NCI-H1105 (cell line): ENCODE results near the gene MORF4L1.
"Not testable (repeated sequence)": the region's sequence is repeated elsewhere in the genome, so short reads cannot be mapped to it uniquely, and the experiment has no call there.

Source experiments
- DNase-seq: peaks from one replicate; lab custom pipeline; 2025; lab: John Stamatoyannopoulos, UW

The MORF4L1 gene

GRCh38 chr15:78872155-78872971 is at the start of gene MORF4L1:
MORF4L1 (plus strand) TSS chr15:78872890; CDS start chr15:78873018, 128 bp downstream.
- DNase-seq, result peak; percentile 81

GRCh38 chr15:78828920-78829319 is 43.8 kb upstream of the MORF4L1 start:
- DNase-seq, result no peak

- DNase-seq, result no peak
Observed at GRCh38 chr15:78830514-78831228, 42.0 kb upstream of the MORF4L1 start.

DNA sequence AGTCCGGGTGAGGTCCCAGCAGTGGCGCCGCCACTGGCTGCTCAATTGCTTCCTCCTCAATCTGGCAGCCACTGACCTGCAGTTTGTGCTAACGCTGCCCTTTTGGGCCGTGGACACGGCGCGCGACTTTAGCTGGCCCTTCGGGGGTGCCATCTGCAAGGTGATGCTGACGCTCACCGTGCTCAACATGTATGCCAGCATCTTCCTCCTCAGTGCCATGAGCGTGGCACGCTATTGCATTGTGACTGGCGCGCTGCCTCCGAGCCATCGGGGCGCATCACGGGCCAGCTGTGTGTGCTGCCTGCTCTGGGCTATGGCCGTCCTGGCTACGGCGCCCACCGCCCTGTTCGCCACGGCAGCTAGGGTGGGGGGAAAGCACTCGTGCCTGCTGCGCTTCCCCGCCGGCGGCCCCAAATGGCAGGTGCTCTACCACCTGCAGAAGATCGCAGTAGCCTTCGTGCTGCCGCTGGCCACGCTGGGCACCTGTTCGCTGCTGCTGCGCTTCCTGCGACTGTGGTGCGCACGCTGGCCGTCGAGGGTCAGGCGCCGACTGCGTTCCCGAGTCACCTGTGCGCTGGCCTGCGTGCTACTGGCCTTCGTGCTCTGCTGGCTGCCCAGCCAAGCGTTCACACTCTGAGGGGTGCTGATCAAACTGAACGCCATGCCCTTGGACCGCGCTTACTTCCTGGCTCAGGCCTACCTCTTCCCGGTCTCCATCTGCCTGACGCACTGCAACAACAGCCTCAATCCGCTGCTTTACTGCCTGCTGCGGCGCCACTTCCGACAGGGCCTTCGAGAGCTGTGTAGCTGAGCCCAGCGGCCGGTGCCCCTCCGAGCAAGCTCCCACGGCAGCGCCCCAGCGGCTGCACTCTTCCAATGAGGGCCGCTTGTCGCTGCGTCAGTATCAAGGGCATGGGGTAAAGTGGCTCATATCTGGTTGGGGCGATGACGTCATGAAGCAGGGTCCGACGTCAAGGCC is 41.2 kb upstream of the MORF4L1 start:
- no peak for DNase-seq

GRCh38 chr15:78836333-78836732 is 36.4 kb upstream of the MORF4L1 start:
- DNase-seq, result no peak

- DNase-seq, result no peak
Observed at GRCh38 chr15:78837131-78837530, 35.6 kb upstream of the MORF4L1 start.

GRCh38 chr15:78837543-78837942 is 35.1 kb upstream of the MORF4L1 start:
- no peak for DNase-seq

DNA sequence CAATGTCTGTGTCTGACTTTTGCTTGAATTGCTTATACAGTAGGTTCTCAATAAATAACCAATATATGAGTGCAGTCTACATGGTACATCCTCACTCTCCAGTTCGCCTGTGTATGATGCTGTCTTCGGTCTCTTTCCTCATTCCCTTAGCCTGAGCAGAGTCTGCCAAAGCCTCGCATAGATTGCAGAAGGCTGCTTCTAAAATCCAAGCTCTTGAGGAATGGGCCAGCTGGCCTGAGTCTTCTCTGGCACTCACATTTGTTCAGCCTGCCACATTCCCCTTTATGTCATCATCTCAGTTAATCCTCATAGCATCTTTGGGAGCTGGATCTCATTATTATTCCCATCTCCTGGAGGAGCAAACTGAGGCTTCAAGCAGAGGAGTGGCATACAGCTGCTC is 34.2 kb upstream of the MORF4L1 start:
- no peak for DNase-seq

DNA sequence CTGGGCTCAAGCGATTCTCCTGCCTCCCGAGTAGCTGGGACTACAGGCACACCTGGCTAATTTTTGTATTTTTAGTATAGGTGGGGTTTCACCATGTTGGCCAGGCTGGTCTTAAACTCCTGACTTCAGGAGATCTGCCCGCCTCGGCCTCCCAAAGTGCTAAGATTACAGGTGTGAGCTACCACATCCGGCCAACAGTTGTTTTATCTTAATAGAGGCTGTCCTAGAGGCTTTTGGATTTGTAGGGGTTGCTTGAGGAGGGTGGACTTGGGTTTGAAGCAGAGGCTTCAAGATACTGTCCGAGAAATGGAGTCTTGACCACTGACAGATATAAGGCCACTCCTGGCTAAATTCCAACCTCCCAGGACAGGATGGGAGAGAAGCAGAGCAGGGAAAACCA is 33.5 kb upstream of the MORF4L1 start:
- not testable (repeated sequence) for DNase-seq

DNA sequence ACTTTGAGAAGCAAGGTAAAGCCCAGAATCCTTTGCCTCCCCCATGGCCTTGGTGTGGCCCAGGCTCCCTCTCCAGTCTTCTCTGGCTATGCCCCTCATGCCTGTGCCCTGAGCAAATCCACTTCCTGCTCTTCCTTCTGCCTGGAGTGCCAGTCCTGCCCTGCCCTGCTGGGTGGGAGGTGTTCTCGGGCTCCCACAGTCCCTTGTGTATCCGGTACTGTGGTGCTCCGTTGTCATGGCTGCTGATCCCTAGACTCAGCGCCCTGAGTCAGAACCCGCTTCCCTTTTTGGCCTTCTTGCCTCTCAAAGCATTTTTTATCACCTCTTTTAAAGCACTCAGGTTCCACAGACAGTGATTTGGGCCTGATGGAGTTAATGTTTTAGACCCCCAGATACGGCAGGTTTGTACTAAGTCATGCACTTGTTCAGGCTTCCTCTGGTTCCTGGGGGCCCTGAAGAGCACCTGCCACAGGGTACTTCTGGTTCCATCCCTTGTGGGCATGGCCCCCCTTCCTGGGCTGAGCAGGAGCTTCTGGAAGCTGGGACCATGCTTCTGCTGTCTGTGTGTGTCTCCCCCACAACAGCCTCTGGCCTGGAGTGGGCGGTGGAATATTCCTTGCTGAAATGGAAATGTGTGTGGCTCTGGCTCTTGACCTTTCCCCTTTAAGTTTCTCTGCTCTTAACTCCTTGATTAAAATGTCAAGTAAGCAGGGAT is 31.9 kb upstream of the MORF4L1 start:
- no peak for DNase-seq

GRCh38 chr15:78841376-78841706 is 31.3 kb upstream of the MORF4L1 start:
- no peak for DNase-seq

DNA sequence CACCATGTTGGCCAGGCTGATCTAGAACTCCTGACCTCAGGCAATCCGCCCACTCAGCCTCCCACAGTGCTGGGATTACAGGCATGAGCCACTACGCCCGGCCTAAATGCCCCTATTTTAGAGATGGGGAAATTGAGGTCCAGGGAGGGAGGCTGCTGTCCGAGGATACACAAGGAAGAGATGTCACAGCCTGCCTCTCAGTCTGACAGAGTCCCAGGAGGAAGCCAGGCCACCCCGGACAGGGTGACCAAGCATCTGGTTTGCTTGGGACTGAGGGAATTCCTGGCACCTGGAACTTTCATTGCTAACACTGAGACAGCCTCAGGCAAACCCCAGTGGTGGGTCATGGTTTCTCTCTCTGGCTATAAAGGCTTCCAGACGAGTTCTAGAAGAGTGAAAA is 30.8 kb upstream of the MORF4L1 start:
- DNase-seq, result no peak

GRCh38 chr15:78842519-78842918 is 30.2 kb upstream of the MORF4L1 start:
- DNase-seq, result no peak

- DNase-seq, result not testable (repeated sequence)
Observed at GRCh38 chr15:78846906-78847305, 25.8 kb upstream of the MORF4L1 start.

DNA sequence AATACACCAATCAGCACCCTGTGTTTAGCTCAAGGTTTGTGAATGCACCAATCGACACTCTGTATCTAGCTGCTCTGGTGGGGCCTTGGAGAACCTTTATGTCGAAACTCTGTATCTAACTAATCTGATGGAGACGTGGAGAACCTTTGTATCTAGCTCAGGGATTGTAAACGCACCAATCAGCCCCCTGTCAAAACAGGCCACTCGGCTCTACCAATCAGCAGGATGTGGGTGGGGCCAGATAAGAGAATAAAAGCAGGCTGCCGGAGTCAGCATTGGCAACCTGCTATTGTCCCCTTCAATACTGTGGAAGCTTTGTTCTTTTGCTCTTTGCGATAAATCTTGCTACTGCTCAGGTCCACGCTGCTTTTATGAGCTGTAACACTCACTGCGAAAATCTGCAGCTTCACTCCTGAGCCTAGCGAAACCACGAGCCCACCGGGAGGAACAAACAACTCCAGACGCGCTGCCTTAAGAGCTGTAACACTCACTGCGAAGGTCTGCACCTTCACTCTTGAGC is 25.2 kb upstream of the MORF4L1 start:
- DNase-seq, result not testable (repeated sequence)

DNA sequence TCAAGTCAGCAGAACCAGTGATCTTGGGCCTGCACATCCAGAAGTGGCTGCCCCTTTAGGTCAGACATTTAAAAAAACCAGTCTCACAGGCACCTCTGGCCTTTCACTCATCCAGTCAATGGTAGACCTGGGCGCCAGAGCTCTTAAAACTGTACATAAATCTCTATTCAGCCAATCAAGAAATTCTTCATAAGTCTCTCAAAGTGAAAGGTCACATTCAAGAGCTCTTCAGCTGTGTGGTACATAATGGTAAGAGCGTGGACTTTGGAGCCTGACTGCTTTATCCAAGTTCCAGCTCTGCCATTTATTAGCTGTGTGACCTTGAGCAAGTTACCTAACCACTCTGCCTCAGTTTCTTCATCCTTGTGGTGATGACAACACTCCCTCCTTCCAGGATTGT is 22.3 kb upstream of the MORF4L1 start:
- DNase-seq, result no peak

DNA sequence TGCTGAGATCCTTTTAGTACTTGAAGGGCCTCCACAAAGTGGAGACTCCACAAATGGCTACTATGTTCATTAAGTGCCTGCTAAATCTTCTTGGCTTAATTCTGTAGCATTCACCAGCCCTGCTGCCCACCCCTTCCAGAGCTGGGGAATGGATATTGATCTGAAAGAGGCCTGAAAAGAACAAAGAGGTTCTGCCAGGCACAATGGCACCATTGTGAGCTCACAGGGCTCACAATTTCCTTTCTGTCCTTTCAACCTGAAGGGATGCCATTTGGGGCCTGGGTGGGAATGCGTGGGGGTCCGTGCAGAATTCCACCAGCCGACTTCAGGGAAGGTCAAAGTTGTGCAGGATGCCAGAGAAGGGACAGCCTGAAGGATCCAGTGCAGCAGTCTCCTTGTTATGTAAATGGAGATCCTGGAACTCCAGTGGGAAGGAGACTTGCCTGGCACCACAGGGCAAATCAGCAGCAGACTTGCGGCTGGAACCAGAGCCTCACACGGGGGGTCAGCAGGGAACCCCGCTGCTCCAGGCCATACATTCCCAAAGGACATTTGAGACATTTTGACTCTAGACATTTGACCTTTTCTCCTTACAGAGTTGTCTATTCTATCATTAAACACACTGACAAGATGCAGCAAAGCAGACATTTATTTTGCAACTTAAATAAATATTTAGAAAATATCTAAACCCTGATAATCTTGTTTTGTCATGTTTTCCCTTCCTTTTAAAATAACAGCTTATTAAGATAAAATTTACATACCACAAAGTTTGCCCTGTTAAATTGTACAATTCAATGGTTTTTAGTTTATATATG is 21.5 kb upstream of the MORF4L1 start:
- DNase-seq, result no peak

- DNase-seq, result no peak
Observed at GRCh38 chr15:78853500-78853899, 19.2 kb upstream of the MORF4L1 start.

GRCh38 chr15:78854833-78855372 is 17.8 kb upstream of the MORF4L1 start:
- DNase-seq, result no peak

DNA sequence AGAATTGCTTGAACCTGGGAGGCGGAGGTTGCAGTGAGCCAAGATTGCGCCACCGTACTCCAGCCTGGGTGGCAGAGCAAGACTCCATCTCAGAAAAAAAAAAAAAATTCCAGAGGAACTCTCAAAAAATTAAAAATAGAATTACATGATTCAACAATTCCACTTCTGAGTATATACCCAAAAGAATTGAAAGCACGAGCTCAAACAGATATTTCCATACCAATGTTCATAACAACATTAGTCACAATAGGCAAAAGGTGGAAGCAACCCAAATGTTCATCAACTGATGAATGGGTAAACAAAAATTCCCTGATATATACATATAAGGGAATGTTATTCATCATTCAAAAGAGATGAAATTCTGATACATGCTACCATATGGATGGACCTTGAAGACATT is 16.9 kb upstream of the MORF4L1 start:
- no peak for DNase-seq
